ENCODE data around the gene DAD1. TPM values are rescaled to one million over a fixed set of nuclear protein-coding genes. Genes with fewer than 3 reads are reported as not detected.
A peak's percentile ranks its signal among the peaks of the same experiment; 100 is the strongest.

DAD1 gene
- total RNA-seq, 2 donors from 2014 or later, result 95.4 to 96.0 TPM

- H3K27ac Mint-ChIP-seq, result peak overlapping the region; percentile 100
- H3K9me3 ChIP-seq (ENCODE audit: control insufficient read depth, low read length, poor library complexity, severe bottlenecking), result no peaks in the 10 kb centered on the region
- no peaks in the 10 kb centered on the region for H3K27me3 Mint-ChIP-seq
- ATAC-seq, result no peak
- no peak for DNase-seq
- peaks cover 19% of the 10 kb centered on the region for H3K36me3 Mint-ChIP-seq (ENCODE audit: low read depth)
- peaks cover 79% of the 10 kb centered on the region for H3K4me1 Mint-ChIP-seq
- H3K4me3 Mint-ChIP-seq, result peak overlapping the region; percentile 86
These were observed 55.8 kb downstream of the DAD1 start for GRCh38 chr14:22533057-22533704.

- H3K27me3 Mint-ChIP-seq, result no peaks in the 10 kb centered on the region
- ATAC-seq (no peak), DNase-seq (no peak)
- peak overlapping the region; percentile 100 for H3K27ac Mint-ChIP-seq
- peak overlapping the region; percentile 86 for H3K4me3 Mint-ChIP-seq
- H3K9me3 ChIP-seq (ENCODE audit: control insufficient read depth, low read length, poor library complexity, severe bottlenecking), result no peaks in the 10 kb centered on the region
- H3K4me1 Mint-ChIP-seq, result peaks cover 74% of the 10 kb centered on the region
- peaks cover 19% of the 10 kb centered on the region for H3K36me3 Mint-ChIP-seq (ENCODE audit: low read depth)
These were observed 56.5 kb downstream of the DAD1 start for GRCh38 chr14:22532345-22533056.

GRCh38 chr14:22531451-22532344 is 57.3 kb downstream of the DAD1 start:
- peak overlapping the region; percentile 86 for H3K4me3 Mint-ChIP-seq
- H3K36me3 Mint-ChIP-seq (ENCODE audit: low read depth), result peaks cover 22% of the 10 kb centered on the region
- H3K9me3 ChIP-seq (ENCODE audit: control insufficient read depth, low read length, poor library complexity, severe bottlenecking), result no peaks in the 10 kb centered on the region
- ATAC-seq (peak; percentile 55), DNase-seq (no peak)
- H3K27me3 Mint-ChIP-seq, result no peaks in the 10 kb centered on the region
- H3K4me1 Mint-ChIP-seq, result peaks cover 74% of the 10 kb centered on the region
- peak overlapping the region; percentile 100 for H3K27ac Mint-ChIP-seq

- Mint-ChIP-seq H3K27me3 (no peaks in the 10 kb centered on the region), H3K27ac (peak overlapping the region; percentile 100), H3K4me1 (peaks cover 78% of the 10 kb centered on the region), H3K36me3 (ENCODE audit: low read depth) (peaks cover 24% of the 10 kb centered on the region), H3K4me3 (peak overlapping the region; percentile 90)
- ATAC-seq, result no peak
- no peaks in the 10 kb centered on the region for H3K9me3 ChIP-seq (ENCODE audit: control insufficient read depth, low read length, poor library complexity, severe bottlenecking)
- DNase-seq, result no peak
These were observed 58.9 kb downstream of the DAD1 start for GRCh38 chr14:22530127-22530526.

- no peaks in the 10 kb centered on the region for H3K27me3 Mint-ChIP-seq
- ATAC-seq (no peak), DNase-seq (no peak)
- no peaks in the 10 kb centered on the region for H3K9me3 ChIP-seq (ENCODE audit: control insufficient read depth, low read length, poor library complexity, severe bottlenecking)
- peak overlapping the region; percentile 92 for H3K4me3 Mint-ChIP-seq
- peaks cover 25% of the 10 kb centered on the region for H3K36me3 Mint-ChIP-seq (ENCODE audit: low read depth)
- H3K27ac Mint-ChIP-seq, result peak overlapping the region; percentile 100
- H3K4me1 Mint-ChIP-seq, result peaks cover 76% of the 10 kb centered on the region
These were observed 62.3 kb downstream of the DAD1 start for GRCh38 chr14:22526744-22527143.

- peak overlapping the region; percentile 92 for H3K4me3 Mint-ChIP-seq
- DNase-seq, result no peak
These were observed 62.8 kb downstream of the DAD1 start for GRCh38 chr14:22526218-22526617.

GRCh38 chr14:22524784-22525161 is 64.3 kb downstream of the DAD1 start:
- H3K4me1 Mint-ChIP-seq, result peaks cover 71% of the 10 kb centered on the region
- ATAC-seq, result no peak
- no peak for DNase-seq

More at GRCh38 chr14:22526218-22526617, 62.8 kb downstream of the DAD1 start:
- H3K9me3 ChIP-seq (ENCODE audit: control insufficient read depth, low read length, poor library complexity, severe bottlenecking), result no peaks in the 10 kb centered on the region
- no peak for ATAC-seq
- Mint-ChIP-seq H3K4me1 (peaks cover 74% of the 10 kb centered on the region), H3K27me3 (no peaks in the 10 kb centered on the region), H3K36me3 (ENCODE audit: low read depth) (peaks cover 21% of the 10 kb centered on the region), H3K27ac (peak overlapping the region; percentile 100)

GRCh38 chr14:22524115-22524783 is 64.8 kb downstream of the DAD1 start:
- peaks cover 21% of the 10 kb centered on the region for H3K36me3 Mint-ChIP-seq (ENCODE audit: low read depth)

More at GRCh38 chr14:22524784-22525161, 64.3 kb downstream of the DAD1 start:
- peaks cover 23% of the 10 kb centered on the region for H3K36me3 Mint-ChIP-seq (ENCODE audit: low read depth)
- H3K4me3 Mint-ChIP-seq, result peak overlapping the region; percentile 92
- H3K27ac Mint-ChIP-seq, result peak overlapping the region; percentile 100
- H3K27me3 Mint-ChIP-seq, result no peaks in the 10 kb centered on the region
- no peaks in the 10 kb centered on the region for H3K9me3 ChIP-seq (ENCODE audit: control insufficient read depth, low read length, poor library complexity, severe bottlenecking)

GRCh38 chr14:22523283-22523682 is 65.7 kb downstream of the DAD1 start:
- H3K27ac Mint-ChIP-seq, result peak overlapping the region; percentile 100

More at GRCh38 chr14:22524115-22524783, 64.8 kb downstream of the DAD1 start:
- no peaks in the 10 kb centered on the region for H3K27me3 Mint-ChIP-seq
- DNase-seq (no peak), ATAC-seq (peak; percentile 38)
- H3K4me3 Mint-ChIP-seq, result peak overlapping the region; percentile 92
- no peaks in the 10 kb centered on the region for H3K9me3 ChIP-seq (ENCODE audit: control insufficient read depth, low read length, poor library complexity, severe bottlenecking)
- H3K4me1 Mint-ChIP-seq, result peaks cover 72% of the 10 kb centered on the region
- peak overlapping the region; percentile 100 for H3K27ac Mint-ChIP-seq

GRCh38 chr14:22522466-22522957 is 66.5 kb downstream of the DAD1 start:
- Mint-ChIP-seq H3K36me3 (ENCODE audit: low read depth) (peaks cover 23% of the 10 kb centered on the region), H3K4me1 (peaks cover 69% of the 10 kb centered on the region), H3K27me3 (no peaks in the 10 kb centered on the region), H3K27ac (peak overlapping the region; percentile 100), H3K4me3 (peak overlapping the region; percentile 92)
- DNase-seq, result no peak
- ATAC-seq, result no peak
- no peaks in the 10 kb centered on the region for H3K9me3 ChIP-seq (ENCODE audit: control insufficient read depth, low read length, poor library complexity, severe bottlenecking)

More at GRCh38 chr14:22523283-22523682, 65.7 kb downstream of the DAD1 start:
- Mint-ChIP-seq H3K4me1 (peaks cover 67% of the 10 kb centered on the region), H3K27me3 (no peaks in the 10 kb centered on the region), H3K4me3 (peak overlapping the region; percentile 92), H3K36me3 (ENCODE audit: low read depth) (peaks cover 20% of the 10 kb centered on the region)
- no peaks in the 10 kb centered on the region for H3K9me3 ChIP-seq (ENCODE audit: control insufficient read depth, low read length, poor library complexity, severe bottlenecking)
- DNase-seq, result no peak
- ATAC-seq, result no peak

- Mint-ChIP-seq H3K27ac (peak overlapping the region; percentile 100), H3K4me1 (peaks cover 72% of the 10 kb centered on the region), H3K4me3 (peak overlapping the region; percentile 91), H3K36me3 (ENCODE audit: low read depth) (peaks cover 20% of the 10 kb centered on the region), H3K27me3 (no peaks in the 10 kb centered on the region)
- no peaks in the 10 kb centered on the region for H3K9me3 ChIP-seq (ENCODE audit: control insufficient read depth, low read length, poor library complexity, severe bottlenecking)
- ATAC-seq, result no peak
- DNase-seq, result no peak
These were observed 67.4 kb downstream of the DAD1 start for GRCh38 chr14:22521449-22522239.

- Mint-ChIP-seq H3K27me3 (no peaks in the 10 kb centered on the region), H3K36me3 (ENCODE audit: low read depth) (peaks cover 20% of the 10 kb centered on the region), H3K4me1 (peaks cover 70% of the 10 kb centered on the region), H3K27ac (peak overlapping the region; percentile 100), H3K4me3 (peak overlapping the region; percentile 91)
- H3K9me3 ChIP-seq (ENCODE audit: control insufficient read depth, low read length, poor library complexity, severe bottlenecking), result no peaks in the 10 kb centered on the region
- no peak for DNase-seq
- ATAC-seq, result no peak
These were observed 68.2 kb downstream of the DAD1 start for GRCh38 chr14:22520796-22521195.
